Activated T-cell treated with anti-CD3 and anti-CD28 coated beads for 48 hours (primary cell): ENCODE data around the gene TBC1D2B.

Source experiments
- DNase-seq: peaks from one replicate; pipeline ENCODE4 v3.0.0-alpha.2; 2020; ENCODE audit warnings: low read depth

The TBC1D2B gene

DNA sequence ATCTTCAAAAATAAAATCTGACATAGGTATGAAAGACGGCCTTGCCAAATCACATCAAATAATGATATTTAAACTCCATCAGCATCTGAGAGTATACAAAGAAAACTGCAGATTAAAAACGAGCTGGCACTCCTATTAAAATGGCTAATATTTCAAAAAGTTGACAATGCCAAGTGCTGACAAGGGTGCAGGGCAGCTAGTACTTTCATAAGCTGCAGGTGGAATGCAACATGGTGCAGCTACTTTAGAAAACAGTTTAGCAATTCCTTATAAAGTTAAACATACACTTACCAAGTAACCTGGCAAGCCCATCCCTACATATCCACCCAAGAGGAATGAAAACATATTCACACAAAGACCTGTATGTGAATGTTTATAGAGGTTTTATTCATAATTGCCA is 23.0 kb downstream of the TBC1D2B start:
- DNase-seq, result no peak

DNA sequence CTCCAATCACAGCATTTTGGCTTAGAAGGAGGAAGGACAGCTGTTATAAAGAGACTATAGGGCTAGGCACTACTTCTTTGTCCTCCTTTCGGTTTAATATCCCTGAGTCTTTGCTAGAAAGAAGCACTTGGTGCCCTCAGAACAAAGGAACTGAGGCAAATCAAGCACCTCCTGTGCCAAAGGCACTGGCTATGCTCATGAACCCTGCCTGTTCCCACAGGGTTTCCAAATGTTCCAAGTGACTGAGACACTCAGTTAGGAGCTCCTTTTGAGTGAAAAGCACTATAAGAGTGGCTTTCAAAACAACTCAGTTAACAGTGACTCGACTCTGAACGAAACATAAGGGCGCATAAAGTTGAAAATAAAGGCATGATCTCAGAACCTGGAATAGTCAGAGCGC is 25.0 kb downstream of the TBC1D2B start:
- DNase-seq, result no peak

DNA sequence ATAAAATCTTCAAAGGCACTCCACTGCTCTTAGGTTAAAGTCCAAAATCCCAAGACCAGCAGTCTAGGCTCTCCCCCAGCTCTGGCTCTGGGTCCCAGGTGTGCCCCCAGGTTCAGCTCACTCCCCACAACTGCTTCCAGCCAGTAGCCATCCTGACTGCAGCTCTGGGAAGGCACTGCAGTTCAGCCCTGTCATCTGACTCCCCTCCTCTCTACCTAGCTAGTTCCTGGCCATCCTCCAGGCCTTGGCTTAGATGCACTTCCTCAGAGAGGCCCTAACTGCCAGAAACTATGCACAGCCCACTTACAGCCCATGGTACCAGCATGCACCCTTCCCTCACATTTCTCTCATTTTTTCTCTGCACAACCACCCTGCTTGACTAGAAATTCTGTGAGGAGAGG is 25.5 kb downstream of the TBC1D2B start:
- no peak for DNase-seq

GRCh38 chr15:78051596-78051995 is 25.9 kb downstream of the TBC1D2B start:
- no peak for DNase-seq

DNA sequence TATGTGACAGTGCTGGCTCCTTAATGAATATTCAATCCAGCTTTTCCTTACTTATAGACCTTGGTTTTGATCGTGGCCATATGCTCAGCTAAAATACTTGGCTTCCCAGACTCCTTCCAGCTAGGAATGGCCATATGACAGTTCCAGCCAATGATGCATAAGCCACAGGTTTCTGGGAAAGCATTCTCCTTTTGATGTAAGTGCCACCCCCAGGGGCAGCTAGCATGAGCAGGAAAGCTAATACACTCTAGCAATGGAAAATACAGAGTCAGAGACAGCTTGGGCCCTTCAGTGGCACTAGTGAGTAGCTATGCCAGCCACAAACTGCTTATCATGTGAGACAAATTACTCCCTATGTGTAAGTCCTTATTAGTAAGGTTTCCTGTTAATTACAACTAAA is 26.7 kb downstream of the TBC1D2B start:
- no peak for DNase-seq

DNA sequence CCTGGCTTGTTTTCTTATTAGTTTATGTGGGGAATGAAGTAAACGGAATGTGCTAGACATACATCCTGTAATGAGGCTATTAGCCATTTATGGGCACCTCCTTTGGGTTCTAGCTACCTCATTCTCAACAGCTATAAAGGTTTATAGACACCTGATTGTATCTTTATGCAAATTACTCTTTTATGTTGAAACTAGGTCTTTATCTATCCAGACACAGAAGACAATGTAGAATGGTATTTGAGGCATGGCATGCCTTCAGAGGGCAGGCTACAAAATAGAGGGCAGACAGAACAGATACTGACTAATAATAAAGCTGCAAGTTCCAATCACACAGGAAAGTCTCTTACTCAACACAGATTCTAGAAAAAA is 27.1 kb downstream of the TBC1D2B start:
- DNase-seq, result no peak

GRCh38 chr15:78049691-78050440 is 27.6 kb downstream of the TBC1D2B start:
- no peak for DNase-seq

- no peak for DNase-seq
These were observed 28.9 kb downstream of the TBC1D2B start for GRCh38 chr15:78048628-78048920.

DNA sequence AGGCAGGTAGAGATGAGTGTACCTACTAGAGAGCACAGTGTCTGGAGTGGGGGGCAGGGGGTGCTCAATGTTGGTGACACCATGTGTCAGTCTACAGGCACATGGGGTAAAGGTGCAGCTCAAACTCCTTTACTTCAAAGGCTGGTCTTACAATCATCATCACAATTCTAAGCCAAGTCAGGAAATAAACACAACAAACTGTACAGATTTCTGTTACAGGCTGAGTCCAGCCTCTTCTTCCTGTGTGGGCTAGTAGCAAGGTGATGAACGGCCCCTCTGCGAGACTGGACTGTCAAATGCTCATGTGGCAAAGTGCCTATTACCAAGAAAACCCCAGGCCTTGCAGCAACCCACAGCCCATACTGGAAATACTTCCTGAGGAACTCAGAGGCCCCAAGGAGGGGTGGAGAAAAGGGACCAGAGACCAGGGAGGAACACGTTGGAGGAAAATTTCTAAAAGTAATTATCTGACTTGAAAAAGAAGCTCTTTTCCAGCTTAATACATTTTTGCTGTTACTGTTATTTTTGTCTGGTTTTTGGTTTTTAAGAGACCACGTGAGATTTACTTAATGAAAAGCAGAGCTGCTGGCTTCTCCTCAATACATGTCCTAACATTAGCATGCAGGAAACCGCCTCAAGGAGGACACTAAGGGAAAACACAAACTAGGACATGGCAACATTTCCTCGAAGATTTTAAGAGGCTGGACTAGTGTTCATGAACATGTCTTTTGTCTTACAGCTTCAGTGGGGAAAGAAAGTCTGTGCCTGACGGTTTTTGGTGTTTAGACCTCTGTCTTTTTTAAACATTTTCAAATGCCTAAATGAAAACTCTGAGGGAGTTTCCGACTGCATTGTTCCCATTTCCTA is 29.5 kb downstream of the TBC1D2B start:
- DNase-seq, result no peak

GRCh38 chr15:78046796-78047341 is 30.6 kb downstream of the TBC1D2B start:
- no peak for DNase-seq

GRCh38 chr15:78045189-78045588 is 32.3 kb downstream of the TBC1D2B start:
- DNase-seq, result no peak

DNA sequence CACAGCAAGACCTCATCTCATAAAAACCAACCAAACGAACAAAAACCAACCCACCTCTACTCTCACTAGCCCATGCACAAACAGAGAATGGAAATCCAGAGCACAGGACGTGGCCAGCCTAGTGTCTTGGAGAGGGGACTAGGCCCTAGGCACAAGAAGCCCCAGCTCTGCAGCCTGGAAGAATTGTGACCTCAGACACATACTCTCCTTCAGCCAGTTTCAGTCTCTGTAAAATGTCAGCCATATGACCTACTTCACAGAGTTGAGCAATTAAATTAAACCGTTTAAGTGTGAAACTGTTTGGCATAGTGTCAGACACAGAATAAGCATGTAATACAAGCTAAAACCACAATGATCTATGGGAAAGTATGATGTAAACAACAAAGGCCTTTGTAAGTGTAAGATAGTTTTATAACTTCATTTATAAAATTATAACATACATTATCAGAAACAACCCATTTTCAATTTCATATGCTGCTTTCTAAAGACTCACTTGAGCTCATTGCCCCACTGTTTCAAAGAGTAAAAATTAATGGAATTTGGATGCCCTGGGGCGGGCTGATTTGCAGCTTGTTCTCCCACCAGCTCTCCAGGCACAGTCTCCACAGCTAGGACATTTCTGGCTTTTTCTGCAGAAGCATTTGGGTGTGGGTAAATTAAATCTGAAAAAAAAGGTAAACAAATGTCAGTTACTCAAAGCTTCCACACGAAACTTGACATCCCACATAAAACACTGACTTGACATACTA is 32.9 kb downstream of the TBC1D2B start:
- DNase-seq, result no peak

DNA sequence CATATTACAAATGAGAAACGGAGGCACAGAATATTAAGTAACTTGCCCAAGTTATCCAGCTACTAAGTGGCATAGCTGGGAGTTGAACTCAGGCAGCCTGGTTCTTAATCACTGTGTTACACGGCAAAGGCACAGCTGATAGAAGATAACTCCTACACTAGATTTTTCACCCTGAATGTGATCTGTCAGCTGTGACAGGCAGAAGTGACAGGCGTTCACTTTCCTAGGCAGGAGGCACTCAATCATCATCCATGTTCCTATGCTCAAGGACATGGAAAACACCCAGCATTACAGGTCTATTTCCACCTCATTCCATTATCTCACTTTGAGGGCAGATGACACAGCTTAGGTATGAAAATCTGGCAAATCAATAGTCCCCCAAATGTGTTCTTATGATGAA is 35.6 kb downstream of the TBC1D2B start:
- no peak for DNase-seq

GRCh38 chr15:78040653-78041244 is 36.8 kb downstream of the TBC1D2B start:
- DNase-seq, result no peak

DNA sequence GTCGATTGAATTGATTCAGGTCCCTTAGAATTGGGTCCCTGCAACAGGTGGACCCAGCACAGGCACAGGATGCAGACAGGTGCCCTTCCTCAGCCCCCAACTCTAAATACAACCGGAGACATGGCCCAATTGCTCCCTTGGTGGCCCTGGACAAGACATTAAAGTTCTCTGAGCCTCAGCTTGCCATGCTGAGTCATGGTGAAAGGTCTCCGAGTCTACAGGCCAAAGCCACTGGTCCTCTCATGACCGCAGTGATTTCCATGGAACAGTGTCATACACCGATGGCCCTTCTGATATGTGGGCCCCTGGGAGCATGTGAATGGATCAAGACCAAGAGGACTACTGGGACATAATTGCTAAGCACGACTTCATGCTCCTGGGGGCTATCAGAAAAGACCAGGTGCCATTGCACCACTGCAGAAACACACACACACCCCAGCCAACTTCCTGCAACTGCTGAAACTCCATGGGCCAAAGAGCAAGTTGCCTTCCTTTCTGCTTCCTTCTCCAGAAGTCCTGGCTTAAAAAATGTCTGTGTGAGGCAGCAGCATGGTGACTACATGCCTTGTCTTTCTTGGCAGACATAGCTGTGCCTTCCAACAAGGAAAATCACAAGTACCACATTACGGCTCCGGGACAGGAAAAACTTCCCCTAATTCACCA is 38.8 kb downstream of the TBC1D2B start:
- no peak for DNase-seq

GRCh38 chr15:78037779-78038305 is 39.7 kb downstream of the TBC1D2B start:
- no peak for DNase-seq

GRCh38 chr15:78037328-78037727 is 40.2 kb downstream of the TBC1D2B start:
- DNase-seq, result no peak

GRCh38 chr15:78035861-78036476 is 41.5 kb downstream of the TBC1D2B start:
- no peak for DNase-seq

- no peak for DNase-seq
These were observed 42.2 kb downstream of the TBC1D2B start for GRCh38 chr15:78035321-78035751.

GRCh38 chr15:78034495-78035191 is 42.9 kb downstream of the TBC1D2B start:
- DNase-seq, result peak; percentile 78
